GM21737 (cell line): ENCODE data around the gene PLCD4.
A peak's percentile ranks its signal among the peaks of the same experiment; 100 is the strongest.

Source experiments
- ATAC-seq: cut with Tn5 transposase; IDR thresholded peaks from one replicate; pipeline ENCODE4 v1.9.1; 2021; ENCODE audit warnings: mild to moderate bottlenecking, moderate library complexity; ENCODE audit not compliant: unreplicated experiment

The PLCD4 gene

DNA sequence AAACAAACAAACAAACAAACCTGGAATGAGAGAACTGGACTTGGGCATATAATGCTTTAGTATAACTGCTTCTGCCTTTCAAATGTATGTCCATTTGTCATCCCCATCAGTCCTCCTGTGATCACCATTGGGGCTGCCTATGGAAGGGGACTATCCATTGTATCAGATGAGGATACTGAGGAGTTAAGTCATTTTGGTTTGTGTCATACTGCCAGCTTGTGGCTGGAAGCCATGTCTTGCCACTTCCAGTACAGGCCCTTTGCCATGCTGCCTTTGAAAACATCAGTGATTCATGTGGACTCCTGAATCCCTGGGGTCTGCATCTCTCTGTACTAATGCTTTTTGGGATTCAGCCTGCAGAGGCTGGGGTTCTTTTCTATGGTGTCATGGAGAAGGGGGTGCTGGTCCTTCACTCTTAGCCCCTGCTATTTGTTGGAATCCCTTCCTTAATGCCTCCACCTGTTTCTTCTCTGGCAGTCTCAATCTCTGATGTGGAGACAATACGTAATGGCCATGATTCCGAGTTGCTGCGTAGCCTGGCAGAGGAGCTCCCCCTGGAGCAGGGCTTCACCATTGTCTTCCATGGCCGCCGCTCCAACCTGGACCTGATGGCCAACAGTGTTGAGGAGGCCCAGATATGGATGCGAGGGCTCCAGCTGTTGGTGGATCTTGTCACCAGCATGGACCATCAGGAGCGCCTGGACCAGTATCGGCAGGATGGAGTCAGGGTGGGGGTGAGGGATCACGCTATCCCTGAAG is 10.6 kb downstream of the PLCD4 start:
- no peak for ATAC-seq

GRCh38 chr2:218621007-218621406 is 13.3 kb downstream of the PLCD4 start:
- no peak for ATAC-seq

GRCh38 chr2:218622606-218623365 is 15.1 kb downstream of the PLCD4 start:
- no peak for ATAC-seq

DNA sequence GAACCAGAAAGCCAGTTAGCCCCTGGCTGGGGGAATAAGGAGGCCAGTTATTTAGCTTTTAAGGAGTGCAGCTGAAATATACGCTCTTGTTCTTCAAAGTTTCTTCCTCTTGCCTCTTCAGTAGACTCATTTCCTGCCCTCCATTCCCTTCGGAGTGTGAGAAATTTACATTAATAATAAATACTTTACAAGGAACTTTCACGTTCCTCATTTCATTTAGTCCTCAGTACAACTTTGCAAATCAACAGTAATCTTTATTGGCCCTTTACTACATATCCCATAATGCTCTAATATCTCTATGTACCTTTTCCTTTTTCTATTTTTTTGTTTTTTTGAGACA is 15.6 kb downstream of the PLCD4 start:
- no peak for ATAC-seq

DNA sequence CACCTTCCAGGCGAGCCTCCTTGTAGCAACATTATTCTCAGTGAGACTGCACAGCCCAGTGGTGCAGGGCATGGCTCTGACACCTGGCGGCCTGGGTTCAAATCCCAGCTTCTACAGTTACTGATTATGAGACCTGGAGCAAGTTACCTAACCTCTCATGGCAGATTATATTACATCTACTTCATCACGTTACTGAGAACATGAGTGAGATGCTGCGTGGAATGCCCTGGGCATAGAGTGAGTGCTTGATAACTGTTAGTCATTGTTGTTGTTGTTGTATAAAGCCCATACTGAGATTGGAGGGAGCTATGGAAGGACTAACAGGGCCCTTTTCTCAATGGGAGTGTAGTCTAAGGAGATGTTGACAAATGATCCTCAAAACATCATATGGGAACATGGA is 18.7 kb downstream of the PLCD4 start:
- no peak for ATAC-seq

- no peak for ATAC-seq
Measured at GRCh38 chr2:218627939-218628338, 20.2 kb downstream of the PLCD4 start.

GRCh38 chr2:218631837-218632236 is 24.1 kb downstream of the PLCD4 start:
- no peak for ATAC-seq

DNA sequence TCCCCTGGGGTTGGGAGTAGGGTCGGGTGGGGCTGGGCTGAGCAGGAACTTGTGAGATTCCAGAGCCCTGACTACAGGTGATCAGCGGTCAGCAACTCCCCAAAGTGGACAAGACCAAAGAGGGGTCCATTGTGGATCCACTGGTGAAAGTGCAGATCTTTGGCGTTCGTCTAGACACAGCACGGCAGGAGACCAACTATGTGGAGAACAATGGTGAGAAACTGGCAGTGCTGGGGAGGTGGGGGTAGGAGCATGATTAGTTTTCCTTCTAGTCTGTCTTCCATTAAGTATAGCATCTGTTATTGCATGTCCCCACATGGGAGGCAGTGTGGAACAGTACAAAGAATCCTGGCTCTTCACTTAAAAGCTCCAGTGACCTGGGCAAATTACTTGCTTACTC is 28.0 kb downstream of the PLCD4 start:
- no peak for ATAC-seq

GRCh38 chr2:218638372-218638771 is 30.7 kb downstream of the PLCD4 start:
- no peak for ATAC-seq

GRCh38 chr2:218642121-218642656 is 34.5 kb downstream of the PLCD4 start:
- no peak for ATAC-seq

GRCh38 chr2:218642786-218643185 is 35.1 kb downstream of the PLCD4 start:
- no peak for ATAC-seq

DNA sequence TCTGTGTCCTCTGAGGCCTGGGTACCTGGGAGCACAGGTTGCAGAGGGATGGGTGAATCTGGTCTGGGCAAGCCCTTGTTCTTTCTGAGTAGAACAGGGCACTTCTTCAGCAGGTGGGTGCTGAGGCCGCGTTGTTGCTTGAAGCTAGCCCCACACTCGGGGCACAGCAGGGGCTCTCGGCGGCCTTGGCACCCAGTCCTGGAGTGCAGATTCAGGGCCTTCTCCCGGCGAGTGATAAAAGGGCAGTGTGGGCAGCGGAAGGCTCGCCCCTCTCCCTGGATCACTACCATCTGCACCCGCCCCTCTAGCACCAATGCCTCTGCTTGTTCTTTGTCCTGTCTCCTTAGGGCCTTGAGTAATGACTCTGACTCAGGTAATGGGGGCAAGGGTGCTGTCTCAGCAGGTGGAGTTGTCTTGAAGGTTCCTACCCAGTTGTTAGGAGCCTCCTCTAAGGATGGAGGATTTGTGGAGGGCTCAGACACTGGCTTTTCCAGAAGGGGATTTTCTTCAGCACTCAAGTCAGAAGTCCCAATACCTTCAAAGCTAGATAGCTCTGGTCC is 36.1 kb downstream of the PLCD4 start:
- no peak for ATAC-seq

GRCh38 chr2:218644721-218645120 is 37.0 kb downstream of the PLCD4 start:
- ATAC-seq = no peak

GRCh38 chr2:218645126-218645525 is 37.4 kb downstream of the PLCD4 start:
- ATAC-seq = peak; percentile 74

GRCh38 chr2:218648088-218648786 is 40.5 kb downstream of the PLCD4 start:
- ATAC-seq = no peak

DNA sequence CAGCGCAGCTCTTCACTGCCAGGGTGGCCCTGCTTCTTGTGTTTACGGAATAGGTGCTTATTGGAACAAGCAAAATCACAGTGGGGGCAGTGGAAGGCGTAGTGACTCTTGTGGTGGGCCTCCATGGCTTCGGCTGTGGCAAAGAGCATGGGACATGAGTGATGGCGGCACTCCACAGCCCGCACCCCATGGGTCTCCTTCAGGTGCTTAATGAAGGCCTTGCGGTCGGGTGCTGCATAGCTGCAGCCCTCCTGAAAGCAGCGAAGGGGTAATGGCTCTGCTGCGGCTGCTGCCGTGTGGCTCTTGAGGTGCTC is 41.0 kb downstream of the PLCD4 start:
- no peak for ATAC-seq

DNA sequence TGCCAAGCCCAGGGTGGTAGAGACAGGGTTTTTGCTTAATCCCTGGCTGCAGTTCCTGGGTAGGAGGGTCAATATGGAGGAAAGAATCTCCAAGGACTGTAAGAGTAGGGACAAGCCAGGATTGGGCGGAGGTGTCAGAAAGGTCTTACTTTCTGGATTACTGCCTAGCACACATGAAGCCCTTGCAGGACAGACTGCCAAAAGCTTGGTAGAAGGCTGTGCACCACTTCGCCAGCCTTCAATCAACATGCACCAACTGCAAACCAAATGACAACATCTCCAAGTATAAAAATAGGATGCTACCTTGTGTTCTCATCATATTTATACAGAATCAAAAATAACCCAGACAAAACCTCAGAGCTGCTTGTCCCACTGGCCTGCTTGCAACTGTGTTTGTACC is 48.1 kb downstream of the PLCD4 start:
- no peak for ATAC-seq

- ATAC-seq = peak; percentile 36
Measured at GRCh38 chr2:218658671-218659257, 51.1 kb downstream of the PLCD4 start.

- peak; percentile 93 for ATAC-seq
Measured at GRCh38 chr2:218659258-218659987, 51.7 kb downstream of the PLCD4 start, which contains the start of the genes BCS1L and ZNF142. BCS1L (plus strand) TSS chr2:218659683; CDS start chr2:218660988, 1,305 bp downstream. ZNF142 (minus strand) TSS chr2:218659623; CDS start chr2:218656429, 3,194 bp downstream.

DNA sequence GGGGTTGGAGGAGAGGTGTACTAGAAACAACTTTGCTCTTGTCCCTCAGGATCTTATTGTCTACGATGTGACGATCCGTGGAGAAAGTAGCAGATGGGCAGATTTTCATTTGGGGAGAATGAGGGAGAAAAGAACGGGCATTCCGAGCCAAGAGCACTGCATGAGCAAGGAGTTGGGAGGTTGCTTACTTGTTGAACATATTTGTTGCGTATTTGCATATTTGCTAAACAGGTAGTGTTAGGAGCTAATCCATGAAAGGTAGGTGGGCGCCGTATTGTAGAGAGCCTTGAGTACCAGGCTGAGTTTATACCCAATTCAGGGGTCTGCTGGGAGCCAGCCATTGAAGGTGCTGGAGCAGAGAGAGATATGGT is 52.3 kb downstream of the PLCD4 start:
- ATAC-seq = no peak
